ENCODE measurements around the gene FDXACB1. TPM values are rescaled to one million over a fixed set of nuclear protein-coding genes. Genes with fewer than 3 reads are reported as not detected.
"Not testable (repeated sequence)": the region's sequence is repeated elsewhere in the genome, so short reads cannot be mapped to it uniquely, and the experiment has no call there.

The FDXACB1 gene
- total RNA-seq, 8 experiments from 2014 or later, result 2.6 to 4.8 (median 3.5) TPM

- in situ Hi-C loops (cut with MboI; ENCODE audit: low pct_unique_long_range_greater_than_20kb in 2 of 9, low sequenced_read_pairs in 9 of 9, unreplicated experiment in 9 of 9), result loop anchor here in 1 of 9 experiments (25.0 kb wide), 1 partner anchor 101 kb away; no protein-coding TSS in a partner anchor
- H3K4me1 ChIP-seq (replicated peaks in 1 of 2), result no peaks in the 10 kb centered on the region
- ATAC-seq (replicated peaks in 6 of 8), result no peak
- no peak overlapping the region for H3K27ac ChIP-seq
- WGBS, 10 experiments, result 43 to 100% (median 76%) methylated on average over 1 to 4 of the region's 4 CpGs
- no peak overlapping the region for H3K4me3 ChIP-seq
Observed at GRCh38 chr11:111886032-111886431, 7.1 kb upstream of the FDXACB1 start.

- H3K4me3 ChIP-seq; ATAC-seq (replicated peaks in 6 of 8): not testable (repeated sequence)
- WGBS, 10 experiments, result 40 to 100% (median 78%) methylated on average over 1 to 4 of the region's 4 CpGs; no CpG with 5 or more reads in 4 of the 10 experiments
Observed at GRCh38 chr11:111885053-111885452, 6.1 kb upstream of the FDXACB1 start.

GRCh38 chr11:111882202-111882601 is 3.2 kb upstream of the FDXACB1 start:
- in situ Hi-C loops (cut with MboI; ENCODE audit: low pct_unique_long_range_greater_than_20kb in 2 of 9, low sequenced_read_pairs in 9 of 9, unreplicated experiment in 9 of 9), result loop anchor here in 1 of 9 experiments (25.0 kb wide), 1 partner anchor 105 kb away; no protein-coding TSS in a partner anchor
- no peak overlapping the region for H3K27ac ChIP-seq

More at GRCh38 chr11:111885053-111885452, 6.1 kb upstream of the FDXACB1 start:
- in situ Hi-C loops (cut with MboI; ENCODE audit: low pct_unique_long_range_greater_than_20kb in 2 of 9, low sequenced_read_pairs in 9 of 9, unreplicated experiment in 9 of 9), result loop anchor here in 1 of 9 experiments (25.0 kb wide), 1 partner anchor 102 kb away; no protein-coding TSS in a partner anchor
- H3K27ac ChIP-seq; H3K4me1 ChIP-seq (replicated peaks in 1 of 2): not testable (repeated sequence)

GRCh38 chr11:111879637-111879960 is 634 bp upstream of the FDXACB1 start:
- ATAC-seq (replicated peaks in 6 of 8), result peak in 6 of 8 experiments; percentile 0 to 6 (median 2)
- Histone ChIP-seq H3K27ac (peak overlapping the region; percentile 94 to 97), H3K4me3 (peak overlapping the region; percentile 53 to 63 (median 58)), H3K4me1 (replicated peaks in 1 of 2) (peaks cover 10 to 11% of the 10 kb centered on the region in 2 donors)
- 23 to 62% (median 42%) methylated on average over 2 to 6 of the region's 6 CpGs for WGBS, 10 experiments
- in situ Hi-C loops (cut with MboI; ENCODE audit: low pct_unique_long_range_greater_than_20kb in 2 of 9, low sequenced_read_pairs in 9 of 9, unreplicated experiment in 9 of 9), result loop anchor here in 2 of 9 experiments (10.0 to 25.0 kb wide), 2 partner anchors 95 to 108 kb away; no protein-coding TSS in a partner anchor

More at GRCh38 chr11:111882202-111882601, 3.2 kb upstream of the FDXACB1 start:
- H3K4me3 ChIP-seq, result no peak overlapping the region
- 60 to 100% (median 96%) methylated on average over 1 to 5 of the region's 5 CpGs; no CpG with 5 or more reads in 1 of the 10 experiments for WGBS, 10 experiments
- ATAC-seq (replicated peaks in 6 of 8), result no peak
- H3K4me1 ChIP-seq (replicated peaks in 1 of 2), result peaks cover 10 to 11% of the 10 kb centered on the region in 2 donors

GRCh38 chr11:111878385-111878848 is 548 bp downstream of the FDXACB1 start:
- Histone ChIP-seq H3K27ac (peak overlapping the region; percentile 94 to 97), H3K4me3 (peak overlapping the region; percentile 53 to 63 (median 58)), H3K4me1 (replicated peaks in 1 of 2) (peaks cover 10 to 11% of the 10 kb centered on the region in 2 donors)
- 0 to 20% (median 1%) methylated on average over 2 to 12 of the region's 13 CpGs for WGBS, 10 experiments
- ATAC-seq (replicated peaks in 6 of 8), result no peak
- in situ Hi-C loops (cut with MboI; ENCODE audit: low pct_unique_long_range_greater_than_20kb in 2 of 9, low sequenced_read_pairs in 9 of 9, unreplicated experiment in 9 of 9), result loop anchor here in 2 of 9 experiments (10.0 to 25.0 kb wide), 2 partner anchors 96 to 109 kb away; no protein-coding TSS in a partner anchor

GRCh38 chr11:111871693-111872161 is 7.2 kb downstream of the FDXACB1 start:
- Histone ChIP-seq H3K4me3 (peak overlapping the region; percentile 64 to 99 (median 94)), H3K27ac (peak overlapping the region; percentile 72 to 76), H3K4me1 (replicated peaks in 1 of 2) (peaks cover 0 to 15% of the 10 kb centered on the region in 2 donors)
- in situ Hi-C loops (cut with MboI; ENCODE audit: low pct_unique_long_range_greater_than_20kb in 2 of 9, low sequenced_read_pairs in 9 of 9, unreplicated experiment in 9 of 9), result loop anchor here in 2 of 9 experiments (10.0 to 25.0 kb wide), 2 partner anchors 103 to 141 kb away; no protein-coding TSS in a partner anchor
- 3 to 89% (median 57%) methylated on average over 1 to 5 of the region's 5 CpGs for WGBS, 10 experiments
- ATAC-seq (replicated peaks in 6 of 8), result peak in 2 of 8 experiments; percentile 6 to 12

- in situ Hi-C loops (cut with MboI; ENCODE audit: low pct_unique_long_range_greater_than_20kb in 2 of 9, low sequenced_read_pairs in 9 of 9, unreplicated experiment in 9 of 9), result loop anchor here in 2 of 9 experiments (10.0 to 25.0 kb wide), 2 partner anchors 104 to 141 kb away; no protein-coding TSS in a partner anchor
- ATAC-seq (replicated peaks in 6 of 8), result peak; percentile 89 to 97 (median 96)
- Histone ChIP-seq H3K27ac (peak within 1 kb of the TSS; percentile 72 to 76), H3K4me1 (replicated peaks in 1 of 2) (peaks cover 0 to 15% of the 10 kb centered on the region in 2 donors), H3K4me3 (peak within 1 kb of the TSS; percentile 64 to 99 (median 94))
- 0% methylated on average over 2 to 25 of the region's 51 CpGs; no CpG with 5 or more reads in 2 of the 10 experiments for WGBS, 10 experiments
Observed at GRCh38 chr11:111870886-111871692, 7.9 kb downstream of the FDXACB1 start, which contains the start of gene ALG9. ALG9 (minus strand) TSS chr11:111871581; CDS start chr11:111871482, 99 bp downstream.

GRCh38 chr11:111870522-111870885 is 8.5 kb downstream of the FDXACB1 start:
- peak overlapping the region; percentile 64 to 99 (median 94) for H3K4me3 ChIP-seq
- in situ Hi-C loops (cut with MboI; ENCODE audit: low pct_unique_long_range_greater_than_20kb in 2 of 9, low sequenced_read_pairs in 9 of 9, unreplicated experiment in 9 of 9), result loop anchor here in 2 of 9 experiments (10.0 to 25.0 kb wide), 2 partner anchors 104 to 142 kb away; no protein-coding TSS in a partner anchor
- no peak for ATAC-seq (replicated peaks in 6 of 8)
- peaks cover 0 to 15% of the 10 kb centered on the region in 2 donors for H3K4me1 ChIP-seq (replicated peaks in 1 of 2)
- peak overlapping the region; percentile 72 to 76 for H3K27ac ChIP-seq

GRCh38 chr11:111870113-111870512 is 8.9 kb downstream of the FDXACB1 start:
- no peak overlapping the region for H3K27ac ChIP-seq
- 82 to 100% (median 100%) methylated on average over 1 of the region's 1 CpG; no CpG with 5 or more reads in 3 of the 10 experiments for WGBS, 10 experiments
- no peak for ATAC-seq (replicated peaks in 6 of 8)
- H3K4me1 ChIP-seq (replicated peaks in 1 of 2), result peaks cover 0 to 15% of the 10 kb centered on the region in 2 donors
- in situ Hi-C loops (cut with MboI; ENCODE audit: low pct_unique_long_range_greater_than_20kb in 2 of 9, low sequenced_read_pairs in 9 of 9, unreplicated experiment in 9 of 9), result loop anchor here in 2 of 9 experiments (10.0 to 25.0 kb wide), 2 partner anchors 105 to 142 kb away; no protein-coding TSS in a partner anchor
- H3K4me3 ChIP-seq, result peak overlapping the region in 3 of 5 donors; percentile 94 to 99 (median 97)

- in situ Hi-C loops (cut with MboI; ENCODE audit: low pct_unique_long_range_greater_than_20kb in 2 of 9, low sequenced_read_pairs in 9 of 9, unreplicated experiment in 9 of 9), result loop anchor here in 1 of 9 experiments (25.0 kb wide), 1 partner anchor 152 kb away; no protein-coding TSS in a partner anchor
- Histone ChIP-seq H3K27ac (no peak overlapping the region), H3K4me1 (replicated peaks in 1 of 2) (no peaks in the 10 kb centered on the region), H3K4me3 (no peak overlapping the region)
- WGBS, 10 experiments, result 75 to 100% (median 96%) methylated on average over 1 to 3 of the region's 3 CpGs
- no peak for ATAC-seq (replicated peaks in 6 of 8)
Observed at GRCh38 chr11:111860257-111860656, 18.7 kb downstream of the FDXACB1 start.

GRCh38 chr11:111855506-111855905 is 23.5 kb downstream of the FDXACB1 start:
- ATAC-seq (replicated peaks in 6 of 8), result no peak
- in situ Hi-C loops (cut with MboI; ENCODE audit: low pct_unique_long_range_greater_than_20kb in 2 of 9, low sequenced_read_pairs in 9 of 9, unreplicated experiment in 9 of 9), result loop anchor here in 1 of 9 experiments (25.0 kb wide), 1 partner anchor 157 kb away; no protein-coding TSS in a partner anchor
- H3K4me3 ChIP-seq, result no peak overlapping the region
- H3K4me1 ChIP-seq (replicated peaks in 1 of 2), result no peaks in the 10 kb centered on the region
- no peak overlapping the region for H3K27ac ChIP-seq

GRCh38 chr11:111852103-111852502 is 26.9 kb downstream of the FDXACB1 start:
- in situ Hi-C loops (cut with MboI; ENCODE audit: low pct_unique_long_range_greater_than_20kb in 2 of 9, low sequenced_read_pairs in 9 of 9, unreplicated experiment in 9 of 9), result loop anchor here in 1 of 9 experiments (25.0 kb wide), 1 partner anchor 160 kb away; no protein-coding TSS in a partner anchor
- WGBS, 10 experiments, result 0 to 100% (median 87%) methylated on average over 1 to 2 of the region's 2 CpGs; no CpG with 5 or more reads in 4 of the 10 experiments
- no peak for ATAC-seq (replicated peaks in 6 of 8)
- Histone ChIP-seq H3K4me1 (replicated peaks in 1 of 2) (no peaks in the 10 kb centered on the region), H3K4me3 (no peak overlapping the region), H3K27ac (no peak overlapping the region)
